Thyroid gland (tissue), 4 donors: ENCODE results near the gene DGKA.

Experiments used
- POLR2A ChIP-seq, 2 donors: fragments of 450-650 bp; IDR thresholded peaks; one replicate each; pipeline ENCODE4 v1.6.1; 2017; ENCODE audit warnings: antibody characterized with exemption in 2 of 2, mild to moderate bottlenecking in 2 of 2, moderate library complexity in 1 of 2
- TF ChIP-seq, protein P1 (sequence below), 6 experiments: fragments of 200-600 bp in 3 of 6; fragments of 450-650 bp in 3 of 6; sonication (generic) in 3 of 6; IDR thresholded peaks; one replicate each; pipeline ENCODE4 v1.5.1; 2016 to 2019; ENCODE audit warnings: antibody characterized with exemption in 6 of 6, mild to moderate bottlenecking in 2 of 6, inconsistent platforms in 1 of 6, moderate library complexity in 1 of 6

DNA sequence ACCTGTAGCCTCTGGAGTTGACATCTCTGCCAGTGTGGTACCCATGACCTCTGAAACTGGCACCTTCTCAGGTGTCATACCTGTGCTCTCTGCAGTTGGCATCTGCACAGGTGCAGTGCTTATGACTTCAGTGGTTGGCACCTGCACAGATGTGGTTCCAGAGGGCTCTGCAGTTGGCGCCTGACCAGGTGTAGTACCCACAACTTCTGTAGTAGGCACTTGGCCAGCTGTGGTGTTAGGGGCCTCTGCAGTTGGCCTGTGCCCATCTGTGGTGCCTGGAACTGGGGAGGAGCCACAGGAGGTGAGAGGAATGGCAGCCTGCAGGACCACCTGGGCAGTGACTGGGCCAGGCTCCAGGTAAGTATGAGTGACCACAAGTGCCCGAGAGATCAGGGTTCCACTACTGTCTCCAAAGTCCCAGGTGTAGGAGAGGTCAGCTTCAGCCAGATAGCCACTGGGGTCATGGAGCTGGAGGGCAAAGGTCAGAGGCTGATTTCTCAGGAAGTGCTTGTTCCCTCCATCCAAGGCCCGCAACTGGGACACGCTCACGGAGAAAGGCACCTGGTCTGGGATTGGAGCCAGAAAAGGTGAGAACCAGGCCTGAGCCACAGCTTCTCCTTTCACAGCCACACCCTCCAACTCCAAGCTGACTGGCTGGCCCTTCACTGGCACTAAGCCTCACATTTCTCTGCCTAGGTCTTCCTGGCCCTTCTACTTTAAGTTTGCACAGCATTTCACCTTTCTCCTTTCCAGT lies 26.3 kb downstream of the DGKA start:
- TF ChIP-seq POLR2A (IDR thresholded peaks at IDR 0.05), result no peak
- TF ChIP-seq, protein P1, sequence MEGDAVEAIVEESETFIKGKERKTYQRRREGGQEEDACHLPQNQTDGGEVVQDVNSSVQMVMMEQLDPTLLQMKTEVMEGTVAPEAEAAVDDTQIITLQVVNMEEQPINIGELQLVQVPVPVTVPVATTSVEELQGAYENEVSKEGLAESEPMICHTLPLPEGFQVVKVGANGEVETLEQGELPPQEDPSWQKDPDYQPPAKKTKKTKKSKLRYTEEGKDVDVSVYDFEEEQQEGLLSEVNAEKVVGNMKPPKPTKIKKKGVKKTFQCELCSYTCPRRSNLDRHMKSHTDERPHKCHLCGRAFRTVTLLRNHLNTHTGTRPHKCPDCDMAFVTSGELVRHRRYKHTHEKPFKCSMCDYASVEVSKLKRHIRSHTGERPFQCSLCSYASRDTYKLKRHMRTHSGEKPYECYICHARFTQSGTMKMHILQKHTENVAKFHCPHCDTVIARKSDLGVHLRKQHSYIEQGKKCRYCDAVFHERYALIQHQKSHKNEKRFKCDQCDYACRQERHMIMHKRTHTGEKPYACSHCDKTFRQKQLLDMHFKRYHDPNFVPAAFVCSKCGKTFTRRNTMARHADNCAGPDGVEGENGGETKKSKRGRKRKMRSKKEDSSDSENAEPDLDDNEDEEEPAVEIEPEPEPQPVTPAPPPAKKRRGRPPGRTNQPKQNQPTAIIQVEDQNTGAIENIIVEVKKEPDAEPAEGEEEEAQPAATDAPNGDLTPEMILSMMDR (IDR thresholded peaks at IDR 0.05), result no peak
